Endothelial cell of umbilical vein (primary cell): ENCODE measurements around the gene STK39. TPM values are rescaled to one million over a fixed set of nuclear protein-coding genes. Genes with fewer than 3 reads are reported as not detected.

Source experiments
- BruUV-seq: library from RNA; stranded (reverse); fragments of 400-500 nt; replicated peaks from 2 replicates; lab custom pipeline; 2021; lab: Mats Ljungman, UMichigan
- CTCF ChIA-PET: fragments of 300-600, 350-600 bp; sonication (Branson Sonifier 250); formaldehyde crosslinking; loops from one replicate; lab custom pipeline; 2021; ENCODE audit warnings: antibody characterized with exemption, inconsistent platforms; lab: Charles Lee
- POLR2A ChIA-PET: fragments of 300-600, 350-600 bp; sonication (Branson Sonifier 250); formaldehyde crosslinking; loops from one replicate; lab custom pipeline; 2021; ENCODE audit warnings: antibody characterized with exemption, inconsistent platforms; lab: Charles Lee
- DNase-seq: peaks from one replicate; pipeline ENCODE4 v3.0.0-alpha.2; 2011; ENCODE audit warnings: low read depth, low spot score
- FAIRE-seq: peaks from 2 replicates; lab custom pipeline; 2011; peaks lifted over from hg19 to GRCh38; lab: Jason Lieb, UNC
- H2AFZ ChIP-seq: 2 replicates; pipeline ENCODE4 v1.6.0; 2012; ENCODE audit warnings: low read depth, low read length, control low read depth, inconsistent platforms
- H3K27ac ChIP-seq: 2 replicates; pipeline ENCODE4 v1.5.1; 2011; ENCODE audit warnings: low read depth, mild to moderate bottlenecking, control low read depth, low read length, moderate library complexity; ENCODE audit not compliant: insufficient read depth
- H3K27me3 ChIP-seq, 2 experiments: 2 replicates each; pipeline versions ENCODE4 v1.6.0 to v1.6.1; 2011; ENCODE audit warnings: low read length in 2 of 2, mixed read lengths in 1 of 2; ENCODE audit not compliant: control insufficient read depth in 2 of 2, insufficient read depth in 2 of 2
- H3K36me3 ChIP-seq, 2 experiments: 2 replicates in 1 of 2; 3 replicates in 1 of 2; pipeline ENCODE4 v1.5.1; 2011; ENCODE audit warnings: low read length in 2 of 2, mild to moderate bottlenecking in 1 of 2, moderate library complexity in 1 of 2; ENCODE audit not compliant: control insufficient read depth in 2 of 2, insufficient read depth in 2 of 2; ENCODE audit errors: extremely low read depth in 1 of 2
- H3K4me1 ChIP-seq: 3 replicates; pipeline ENCODE4 v1.5.1; 2011; ENCODE audit warnings: mild to moderate bottlenecking, low read length; ENCODE audit not compliant: control insufficient read depth, insufficient read depth; ENCODE audit errors: extremely low read depth
- H3K4me2 ChIP-seq: 2 replicates; pipeline ENCODE4 v1.6.1; 2011; ENCODE audit warnings: low read length, control low read depth, mixed read lengths; ENCODE audit not compliant: insufficient read depth
- H3K4me3 ChIP-seq, 3 experiments: fragments of 200-600 bp in 1 of 3; sonication (generic), shearing (Covaris generic) in 1 of 3; replicated peaks in 1 of 3; 2 replicates each; pipeline ENCODE4 v1.5.1; 2011 to 2016; ENCODE audit warnings: control low read depth in 3 of 3, low read length in 3 of 3, mild to moderate bottlenecking in 2 of 3, inconsistent platforms in 1 of 3, low read depth in 1 of 3, moderate library complexity in 1 of 3; ENCODE audit not compliant: insufficient read depth in 1 of 3
- H3K79me2 ChIP-seq: 2 replicates; pipeline ENCODE4 v1.6.0; 2012; ENCODE audit warnings: low read length, inconsistent platforms; ENCODE audit not compliant: control insufficient read depth, insufficient read depth
- H3K9ac ChIP-seq: replicated peaks from 2 replicates; pipeline ENCODE3; 2011; ENCODE audit warnings: low read length, control low read depth; ENCODE audit not compliant: insufficient read depth; ENCODE audit errors: extremely low read depth
- H3K9me1 ChIP-seq: replicated peaks from 3 replicates; pipeline ENCODE4 v1.6.0; 2011; ENCODE audit warnings: mild to moderate bottlenecking, low read length; ENCODE audit not compliant: control insufficient read depth, insufficient read depth; ENCODE audit errors: extremely low read depth
- H3K9me3 ChIP-seq: replicated peaks from 2 replicates; pipeline ENCODE4 v1.5.1; 2012; ENCODE audit warnings: low read length, inconsistent platforms; ENCODE audit not compliant: control insufficient read depth, insufficient read depth
- H4K20me1 ChIP-seq: replicated peaks from 2 replicates; pipeline ENCODE3; 2011; ENCODE audit warnings: mild to moderate bottlenecking, low read length; ENCODE audit not compliant: control insufficient read depth, insufficient read depth; ENCODE audit errors: extremely low read depth
- CTCF ChIP-seq, 2 donors: IDR thresholded peaks; 1 replicate in 1 of 2; 2 replicates in 1 of 2; pipeline ENCODE4 v1.5.1; 2011; ENCODE audit warnings: low read length in 2 of 2, mild to moderate bottlenecking in 2 of 2, moderate library complexity in 2 of 2, control low read depth in 1 of 2, inconsistent platforms in 1 of 2, low read depth in 1 of 2; ENCODE audit not compliant: insufficient read depth in 1 of 2; ENCODE audit errors: extremely low read depth in 1 of 2
- EZH2 ChIP-seq: IDR thresholded peaks from 2 replicates; pipeline ENCODE4 v1.6.1; 2012; ENCODE audit warnings: borderline replicate concordance, low read depth, mild to moderate bottlenecking, moderate library complexity, low read length, inconsistent platforms; ENCODE audit not compliant: severe bottlenecking
- FOS ChIP-seq: IDR thresholded peaks from 2 replicates; pipeline ENCODE4 v1.6.1; 2011; ENCODE audit warnings: mild to moderate bottlenecking, low read length, moderate library complexity, borderline replicate concordance; ENCODE audit not compliant: insufficient read depth
- GATA2 ChIP-seq: IDR thresholded peaks from 2 replicates; pipeline ENCODE4 v1.7.0; 2011; ENCODE audit warnings: low read depth, mild to moderate bottlenecking, moderate library complexity, mixed read lengths, low read length; ENCODE audit not compliant: insufficient read length, insufficient read depth
- JUN ChIP-seq: IDR thresholded peaks from 2 replicates; pipeline ENCODE4 v1.6.1; 2011; ENCODE audit warnings: borderline replicate concordance, low read depth; ENCODE audit not compliant: insufficient read length, insufficient read depth
- MAX ChIP-seq: IDR thresholded peaks from 2 replicates; pipeline ENCODE4 v1.6.1; 2011; ENCODE audit not compliant: insufficient read depth, insufficient read length
- MYC ChIP-seq: IDR thresholded peaks from one replicate; pipeline ENCODE4 v1.6.1; 2011; ENCODE audit warnings: mild to moderate bottlenecking, low read depth, low read length
- POLR2A ChIP-seq: IDR thresholded peaks from 2 replicates; pipeline ENCODE4 v1.6.1; 2012; ENCODE audit warnings: low read depth, mild to moderate bottlenecking, control low read depth, low read length
- POLR2AphosphoS5 ChIP-seq: IDR thresholded peaks from 2 replicates; pipeline ENCODE4 v1.6.1; 2012; ENCODE audit warnings: low read depth, mild to moderate bottlenecking, control low read depth, low read length, moderate library complexity; ENCODE audit not compliant: insufficient read depth
- dilution Hi-C: fragments of 300-500 bp; cut with MboI; formaldehyde crosslinking; loops from one replicate; pipeline ENCODE4 v1.15.0; 2019; ENCODE audit warnings: low sequenced_read_pairs; ENCODE audit not compliant: extremely low pct_ligation_motif_present
- intact Hi-C: fragments of 100-400 bp; cut with micrococcal nuclease; formaldehyde crosslinking; loops from one replicate; pipeline ENCODE4 v1.10.0; 2022
- polyA plus RNA-seq, 4 experiments: library from polyadenylated mRNA; depleted of rRNA in 3 of 4; stranded (reverse) in 3 of 4; unstranded in 1 of 4; fragments of >200 nt; gene quantifications; 2 replicates each; pipeline versions ENCODE4 v1.2.1 to v1.2.3, GENCODE V29; 2011 to 2012; ENCODE audit warnings: missing spikeins in 1 of 4
- total RNA-seq: library from RNA; stranded (reverse); gene quantifications from 2 replicates; pipeline ENCODE4 v1.2.3, GENCODE V29; 2021

Gene STK39
- total and polyA plus RNA-seq, 2 donors (not counting 3 experiments of a cell fraction or from before 2014, with no cell fraction given) = 4.6 to 13.1 TPM

GRCh38 chr2:167960089-167960747 is 287.2 kb downstream of the STK39 start:
- DNase-seq = no peak
- TF ChIP-seq POLR2A = no peak
- TF ChIP-seq JUN = no peak
- TF ChIP-seq FOS = no peak
- no peak for TF ChIP-seq GATA2
- no peak for TF ChIP-seq POLR2AphosphoS5
- no peak for TF ChIP-seq MAX
- no peak for TF ChIP-seq MYC
- no peak for TF ChIP-seq CTCF (IDR thresholded peaks at IDR 0.05; ENCODE audit: extremely low read depth in 1 of 2, insufficient read depth in 1 of 2, low read depth in 1 of 2, low read length in 2 of 2)
- no peak for TF ChIP-seq EZH2
- POLR2A ChIA-PET = no interaction called here
- no peak overlapping the region for H3K27ac ChIP-seq
- no peaks in the 10 kb centered on the region for H3K4me1 ChIP-seq
- intact Hi-C loops = no loop called here
- no peak overlapping the region for H3K9ac ChIP-seq
- no peaks in the 10 kb centered on the region for H4K20me1 ChIP-seq
- no peaks in the 10 kb centered on the region for H3K9me3 ChIP-seq
- H3K79me2 ChIP-seq = no peaks in the 10 kb centered on the region
- CTCF ChIA-PET = interaction anchor here (1.0 kb wide), 1 partner anchor 158 kb away, joined by 4 read pairs; no protein-coding TSS in a partner anchor
- H2AFZ ChIP-seq = no peak overlapping the region
- no peaks in the 10 kb centered on the region for H3K27me3 ChIP-seq
- dilution Hi-C loops = no loop called here
- H3K4me2 ChIP-seq = no peak overlapping the region
- no TSS peak for BruUV-seq
- H3K9me1 ChIP-seq = no peaks in the 10 kb centered on the region
- no peak overlapping the region for H3K4me3 ChIP-seq
- FAIRE-seq = no peak
- no peaks in the 10 kb centered on the region for H3K36me3 ChIP-seq
